Measurements from ENCODE around the gene ST8SIA1.
A peak's percentile ranks its signal among the peaks of the same experiment; 100 is the strongest.

ST8SIA1 gene

DNA sequence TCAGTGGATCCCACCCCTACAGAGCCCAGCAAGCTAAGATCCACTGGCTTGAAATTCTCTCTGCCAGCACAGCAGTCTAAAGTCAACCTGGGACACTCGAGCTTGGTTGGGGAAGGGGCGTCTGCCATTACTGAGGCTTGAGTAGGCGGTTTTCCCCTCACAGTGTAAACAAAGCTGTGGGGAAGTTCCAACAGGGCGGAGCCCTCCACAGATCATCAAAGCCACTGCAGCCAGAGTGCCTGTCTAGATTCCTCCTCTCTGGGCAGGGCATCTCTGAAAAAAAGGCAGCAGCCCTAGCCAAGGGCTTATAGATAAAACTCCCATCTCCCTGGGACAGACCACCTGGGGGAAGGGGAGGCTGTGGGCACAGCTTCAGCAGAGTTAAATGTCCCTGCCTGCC, 187.8 kb downstream of the ST8SIA1 start:
- DNase-seq = peak; percentile 21
